Measurements from ENCODE around the gene OGDH.

The OGDH gene

GRCh38 chr7:44655341-44655740 is 48.9 kb downstream of the OGDH start:
- no peak overlapping the region for H4K8ac ChIP-seq (ENCODE audit: low read length)
- no peak overlapping the region for H3K4me3 ChIP-seq (ENCODE audit: insufficient read depth in 1 of 2, low read depth in 1 of 2, low read length in 2 of 2)
- H2AFZ ChIP-seq (ENCODE audit: low read depth, low read length) = no peak overlapping the region
- H2BK15ac ChIP-seq (ENCODE audit: low read depth, poor library complexity, severe bottlenecking) = no peak overlapping the region
- no peak overlapping the region for H2BK120ac ChIP-seq (ENCODE audit: low read depth, low read length)
- no peaks in the 10 kb centered on the region for H3K27me3 ChIP-seq (ENCODE audit: control insufficient read depth in 1 of 2, insufficient read depth in 1 of 2, low read length in 2 of 2)
- H3K4ac ChIP-seq (ENCODE audit: low read depth in 1 of 2, low read length in 2 of 2) = no peak overlapping the region
- no peak for DNase-seq
- peaks cover 2% of the 10 kb centered on the region for H3K4me1 ChIP-seq (ENCODE audit: control insufficient read depth, insufficient read depth, low read depth, low read length)
- no peak overlapping the region for H4K91ac ChIP-seq (ENCODE audit: low read length)
- WGBS = 93% methylated on average over 1 of the region's 1 CpG
- H3K36me3 ChIP-seq (ENCODE audit: control insufficient read depth in 1 of 2, insufficient read depth in 2 of 2, low read depth in 1 of 2, low read length in 2 of 2) = peaks cover 21 to 72% of the 10 kb centered on the region in 2 experiments
- no peak overlapping the region for H3K18ac ChIP-seq (ENCODE audit: low read depth in 1 of 2, low read length in 2 of 2)
- no peak overlapping the region for H3K14ac ChIP-seq (ENCODE audit: low read length in 2 of 2)
- H3K9ac ChIP-seq (ENCODE audit: low read length) = no peak overlapping the region
- H3K23ac ChIP-seq (ENCODE audit: low read length in 2 of 2) = peak overlapping the region in 1 of 2 experiments; percentile 3
- no peak overlapping the region for H2BK5ac ChIP-seq (ENCODE audit: low read depth, low read length, poor library complexity, severe bottlenecking)
- no peak overlapping the region for H3K27ac ChIP-seq (ENCODE audit: low read length, poor library complexity, severe bottlenecking)
- H3K4me2 ChIP-seq (ENCODE audit: low read length, poor library complexity, severe bottlenecking) = no peak overlapping the region
- H3K9me3 ChIP-seq (ENCODE audit: control insufficient read depth, low read length) = peaks cover 11% of the 10 kb centered on the region
- peaks cover 26% of the 10 kb centered on the region for H3K79me1 ChIP-seq (replicated peaks; ENCODE audit: low read length, poor library complexity, severe bottlenecking)
- H2AK5ac ChIP-seq (ENCODE audit: low read length, severe bottlenecking) = no peak overlapping the region
- H2BK12ac ChIP-seq (ENCODE audit: low read length in 2 of 2) = no peak overlapping the region

- H2BK12ac ChIP-seq (ENCODE audit: low read length in 2 of 2) = no peak overlapping the region
- H3K4ac ChIP-seq (ENCODE audit: low read depth in 1 of 2, low read length in 2 of 2) = no peak overlapping the region
- peaks cover 20% of the 10 kb centered on the region for H3K9me3 ChIP-seq (ENCODE audit: control insufficient read depth, low read length)
- no peak overlapping the region for H3K4me2 ChIP-seq (ENCODE audit: low read length, poor library complexity, severe bottlenecking)
- no peak overlapping the region for H3K18ac ChIP-seq (ENCODE audit: low read depth in 1 of 2, low read length in 2 of 2)
- no peak overlapping the region for H2AFZ ChIP-seq (ENCODE audit: low read depth, low read length)
- no peak overlapping the region for H2BK5ac ChIP-seq (ENCODE audit: low read depth, low read length, poor library complexity, severe bottlenecking)
- H3K27me3 ChIP-seq (ENCODE audit: control insufficient read depth in 1 of 2, insufficient read depth in 1 of 2, low read length in 2 of 2) = no peaks in the 10 kb centered on the region
- no peak overlapping the region for H4K91ac ChIP-seq (ENCODE audit: low read length)
- H2AK5ac ChIP-seq (ENCODE audit: low read length, severe bottlenecking) = no peak overlapping the region
- no peak overlapping the region for H3K23ac ChIP-seq (ENCODE audit: low read length in 2 of 2)
- 100% methylated on average over 4 of the region's 7 CpGs for WGBS
- H3K14ac ChIP-seq (ENCODE audit: low read length in 2 of 2) = no peak overlapping the region
- peaks cover 26% of the 10 kb centered on the region for H3K79me1 ChIP-seq (replicated peaks; ENCODE audit: low read length, poor library complexity, severe bottlenecking)
- no peak for DNase-seq
- no peak overlapping the region for H2BK15ac ChIP-seq (ENCODE audit: low read depth, poor library complexity, severe bottlenecking)
- H4K8ac ChIP-seq (ENCODE audit: low read length) = no peak overlapping the region
- no peak overlapping the region for H3K9ac ChIP-seq (ENCODE audit: low read length)
- H3K27ac ChIP-seq (ENCODE audit: low read length, poor library complexity, severe bottlenecking) = no peak overlapping the region
- H3K4me3 ChIP-seq (ENCODE audit: insufficient read depth in 1 of 2, low read depth in 1 of 2, low read length in 2 of 2) = no peak overlapping the region
- H3K4me1 ChIP-seq (ENCODE audit: control insufficient read depth, insufficient read depth, low read depth, low read length) = peaks cover 2% of the 10 kb centered on the region
- H3K36me3 ChIP-seq (ENCODE audit: control insufficient read depth in 1 of 2, insufficient read depth in 2 of 2, low read depth in 1 of 2, low read length in 2 of 2) = peaks cover 26 to 66% of the 10 kb centered on the region in 2 experiments
- H2BK120ac ChIP-seq (ENCODE audit: low read depth, low read length) = no peak overlapping the region
Measured at GRCh38 chr7:44658979-44659378, 52.6 kb downstream of the OGDH start.

- Histone ChIP-seq H2BK120ac (ENCODE audit: low read depth, low read length) (no peak overlapping the region), H3K4me2 (ENCODE audit: low read length, poor library complexity, severe bottlenecking) (no peak overlapping the region), H3K14ac (ENCODE audit: low read length in 2 of 2) (no peak overlapping the region), H3K23ac (ENCODE audit: low read length in 2 of 2) (no peak overlapping the region), H2BK15ac (ENCODE audit: low read depth, poor library complexity, severe bottlenecking) (no peak overlapping the region), H3K27me3 (ENCODE audit: control insufficient read depth in 1 of 2, insufficient read depth in 1 of 2, low read length in 2 of 2) (no peaks in the 10 kb centered on the region), H2BK12ac (ENCODE audit: low read length in 2 of 2) (no peak overlapping the region), H2BK5ac (ENCODE audit: low read depth, low read length, poor library complexity, severe bottlenecking) (no peak overlapping the region), H3K4me1 (ENCODE audit: control insufficient read depth, insufficient read depth, low read depth, low read length) (peaks cover 7% of the 10 kb centered on the region), H3K9ac (ENCODE audit: low read length) (no peak overlapping the region), H4K91ac (ENCODE audit: low read length) (no peak overlapping the region), H3K4me3 (ENCODE audit: insufficient read depth in 1 of 2, low read depth in 1 of 2, low read length in 2 of 2) (no peak overlapping the region), H2AFZ (ENCODE audit: low read depth, low read length) (no peak overlapping the region), H4K8ac (ENCODE audit: low read length) (no peak overlapping the region), H3K36me3 (ENCODE audit: control insufficient read depth in 1 of 2, insufficient read depth in 2 of 2, low read depth in 1 of 2, low read length in 2 of 2) (peaks cover 14 to 47% of the 10 kb centered on the region in 2 experiments), H2AK5ac (ENCODE audit: low read length, severe bottlenecking) (no peak overlapping the region), H3K4ac (ENCODE audit: low read depth in 1 of 2, low read length in 2 of 2) (no peak overlapping the region), H3K18ac (ENCODE audit: low read depth in 1 of 2, low read length in 2 of 2) (no peak overlapping the region), H3K27ac (ENCODE audit: low read length, poor library complexity, severe bottlenecking) (no peak overlapping the region), H3K9me3 (ENCODE audit: control insufficient read depth, low read length) (peaks cover 20% of the 10 kb centered on the region), H3K79me1 (replicated peaks; ENCODE audit: low read length, poor library complexity, severe bottlenecking) (peaks cover 23% of the 10 kb centered on the region)
- DNase-seq = no peak
- 100% methylated on average over 2 of the region's 2 CpGs for WGBS
Measured at GRCh38 chr7:44661233-44661632, 54.8 kb downstream of the OGDH start.

GRCh38 chr7:44664780-44665461 is 58.5 kb downstream of the OGDH start:
- Histone ChIP-seq H3K36me3 (ENCODE audit: control insufficient read depth in 1 of 2, insufficient read depth in 2 of 2, low read depth in 1 of 2, low read length in 2 of 2) (peaks cover 26 to 44% of the 10 kb centered on the region in 2 experiments), H2BK5ac (ENCODE audit: low read depth, low read length, poor library complexity, severe bottlenecking) (no peak overlapping the region)
- 98% methylated on average over 3 of the region's 4 CpGs for WGBS

More at GRCh38 chr7:44664780-44665461, 58.5 kb downstream of the OGDH start:
- H3K27me3 ChIP-seq (ENCODE audit: control insufficient read depth in 1 of 2, insufficient read depth in 1 of 2, low read length in 2 of 2) = no peaks in the 10 kb centered on the region
- no peak overlapping the region for H3K4me2 ChIP-seq (ENCODE audit: low read length, poor library complexity, severe bottlenecking)
- no peak overlapping the region for H3K14ac ChIP-seq (ENCODE audit: low read length in 2 of 2)
- no peak overlapping the region for H2BK15ac ChIP-seq (ENCODE audit: low read depth, poor library complexity, severe bottlenecking)
- H4K91ac ChIP-seq (ENCODE audit: low read length) = no peak overlapping the region
- peaks cover 33% of the 10 kb centered on the region for H3K79me1 ChIP-seq (replicated peaks; ENCODE audit: low read length, poor library complexity, severe bottlenecking)
- H2AFZ ChIP-seq (ENCODE audit: low read depth, low read length) = no peak overlapping the region
- no peak overlapping the region for H4K8ac ChIP-seq (ENCODE audit: low read length)
- H2AK5ac ChIP-seq (ENCODE audit: low read length, severe bottlenecking) = peak overlapping the region; percentile 79
- no peak overlapping the region for H3K4ac ChIP-seq (ENCODE audit: low read depth in 1 of 2, low read length in 2 of 2)
- H3K23ac ChIP-seq (ENCODE audit: low read length in 2 of 2) = no peak overlapping the region
- H3K27ac ChIP-seq (ENCODE audit: low read length, poor library complexity, severe bottlenecking) = peak overlapping the region; percentile 85
- H2BK120ac ChIP-seq (ENCODE audit: low read depth, low read length) = no peak overlapping the region
- H3K4me1 ChIP-seq (ENCODE audit: control insufficient read depth, insufficient read depth, low read depth, low read length) = peaks cover 6% of the 10 kb centered on the region
- no peak overlapping the region for H3K18ac ChIP-seq (ENCODE audit: low read depth in 1 of 2, low read length in 2 of 2)
- H3K9me3 ChIP-seq (ENCODE audit: control insufficient read depth, low read length) = peaks cover 14% of the 10 kb centered on the region
- peak overlapping the region; percentile 23 for H3K9ac ChIP-seq (ENCODE audit: low read length)
- H3K4me3 ChIP-seq (ENCODE audit: insufficient read depth in 1 of 2, low read depth in 1 of 2, low read length in 2 of 2) = no peak overlapping the region
- H2BK12ac ChIP-seq (ENCODE audit: low read length in 2 of 2) = no peak overlapping the region
- DNase-seq = no peak

Data from mesenchymal stem cell (in vitro differentiated cells and primary cell).